ENCODE data around the gene CAMSAP1. TPM values are rescaled to one million over a fixed set of nuclear protein-coding genes. Genes with fewer than 3 reads are reported as not detected.
A peak's percentile ranks its signal among the peaks of the same experiment; 100 is the strongest.

CAMSAP1 gene
- total RNA-seq, 1 donor: 26.1 TPM

DNA sequence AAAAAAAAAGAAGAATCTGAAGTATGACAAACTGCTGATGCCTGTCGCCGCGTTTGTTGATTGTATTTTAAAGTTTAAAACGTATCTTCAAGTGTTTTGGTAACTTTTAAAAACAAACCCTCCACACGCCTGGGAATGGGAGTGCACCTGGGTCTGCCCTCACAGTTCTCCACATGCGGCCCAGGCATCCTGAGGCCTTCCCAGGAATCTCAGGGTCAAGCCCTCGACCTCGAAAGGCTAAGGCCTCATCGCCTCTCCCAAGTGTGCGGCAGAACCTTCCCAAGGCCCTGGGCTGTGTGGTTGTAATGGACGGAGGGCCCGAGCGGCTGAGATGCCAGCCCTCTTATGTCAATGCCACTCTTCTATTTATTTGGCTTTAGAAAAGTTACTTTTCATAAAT lies 94.4 kb downstream of the CAMSAP1 start:
- TF ChIP-seq CTCF (IDR thresholded peaks at IDR 0.05; ENCODE audit: extremely low read depth, low read depth, low read length): no peak
- Histone ChIP-seq H2AFZ (ENCODE audit: low read length) (no peak overlapping the region), H3K27me3 (ENCODE audit: insufficient read depth, low read length) (no peaks in the 10 kb centered on the region), H3K79me2 (ENCODE audit: insufficient read depth, low read length) (no peaks in the 10 kb centered on the region), H4K20me1 (ENCODE audit: insufficient read depth, low read length) (peaks cover 12% of the 10 kb centered on the region), H3K4me3 (ENCODE audit: insufficient read depth, low read length) (no peak overlapping the region), H3K9me3 (ENCODE audit: low read depth, low read length) (no peaks in the 10 kb centered on the region), H3K27ac (ENCODE audit: low read depth, low read length) (no peak overlapping the region), H3K4me2 (ENCODE audit: insufficient read depth, low read length) (no peak overlapping the region), H3K36me3 (ENCODE audit: insufficient read depth, low read length) (peaks cover 58% of the 10 kb centered on the region), H3K4me1 (ENCODE audit: insufficient read depth, low read length) (peaks cover 11% of the 10 kb centered on the region)
- DNase-seq (ENCODE audit: insufficient read length, low spot score, missing footprints): peak; percentile 63

GRCh38 chr9:135811801-135812200 lies 95.5 kb downstream of the CAMSAP1 start:
- Histone ChIP-seq H3K27ac (ENCODE audit: low read depth, low read length) (no peak overlapping the region), H3K36me3 (ENCODE audit: insufficient read depth, low read length) (peaks cover 54% of the 10 kb centered on the region), H3K79me2 (ENCODE audit: insufficient read depth, low read length) (no peaks in the 10 kb centered on the region), H3K4me1 (ENCODE audit: insufficient read depth, low read length) (peaks cover 11% of the 10 kb centered on the region), H4K20me1 (ENCODE audit: insufficient read depth, low read length) (peaks cover 18% of the 10 kb centered on the region), H3K4me3 (ENCODE audit: insufficient read depth, low read length) (no peak overlapping the region), H3K9me3 (ENCODE audit: low read depth, low read length) (no peaks in the 10 kb centered on the region), H2AFZ (ENCODE audit: low read length) (no peak overlapping the region), H3K27me3 (ENCODE audit: insufficient read depth, low read length) (no peaks in the 10 kb centered on the region), H3K4me2 (ENCODE audit: insufficient read depth, low read length) (no peak overlapping the region)
- DNase-seq (ENCODE audit: insufficient read length, low spot score, missing footprints): no peak
- TF ChIP-seq CTCF (IDR thresholded peaks at IDR 0.05; ENCODE audit: extremely low read depth, low read depth, low read length): no peak

- Histone ChIP-seq H3K9me3 (ENCODE audit: low read depth, low read length) (no peaks in the 10 kb centered on the region), H2AFZ (ENCODE audit: low read length) (no peak overlapping the region), H4K20me1 (ENCODE audit: insufficient read depth, low read length) (peaks cover 19% of the 10 kb centered on the region), H3K79me2 (ENCODE audit: insufficient read depth, low read length) (no peaks in the 10 kb centered on the region), H3K4me2 (ENCODE audit: insufficient read depth, low read length) (no peak overlapping the region), H3K27me3 (ENCODE audit: insufficient read depth, low read length) (no peaks in the 10 kb centered on the region), H3K27ac (ENCODE audit: low read depth, low read length) (no peak overlapping the region), H3K4me3 (ENCODE audit: insufficient read depth, low read length) (no peak overlapping the region), H3K4me1 (ENCODE audit: insufficient read depth, low read length) (peaks cover 11% of the 10 kb centered on the region), H3K36me3 (ENCODE audit: insufficient read depth, low read length) (peaks cover 46% of the 10 kb centered on the region)
- peak; percentile 23 for DNase-seq (ENCODE audit: insufficient read length, low spot score, missing footprints)
- TF ChIP-seq CTCF (IDR thresholded peaks at IDR 0.05; ENCODE audit: extremely low read depth, low read depth, low read length): no peak
Observed at GRCh38 chr9:135810806-135811575, 96.4 kb downstream of the CAMSAP1 start.

DNA sequence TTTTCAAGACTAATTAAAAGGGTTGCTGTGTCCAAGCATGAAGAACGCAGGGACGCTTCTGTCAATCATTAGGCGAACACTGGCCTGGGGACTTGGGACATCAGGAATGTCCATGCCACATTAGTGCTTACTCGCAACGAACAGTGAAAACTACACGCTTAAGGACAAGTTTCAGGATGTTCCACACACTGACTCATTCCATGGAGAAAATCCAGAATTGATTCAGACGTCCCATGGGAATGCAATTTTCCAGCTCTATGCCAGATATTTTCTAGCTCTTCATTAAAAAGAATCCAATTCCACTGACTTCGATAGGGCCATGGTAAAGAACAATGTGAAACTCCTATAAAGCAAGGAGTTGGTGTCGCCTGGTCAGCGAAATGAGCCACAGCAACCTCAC lies 98.2 kb downstream of the CAMSAP1 start:
- no peak overlapping the region for H3K27ac ChIP-seq (ENCODE audit: low read depth, low read length)
- peaks cover 19% of the 10 kb centered on the region for H3K4me1 ChIP-seq (ENCODE audit: insufficient read depth, low read length)
- H4K20me1 ChIP-seq (ENCODE audit: insufficient read depth, low read length): peaks cover 23% of the 10 kb centered on the region
- no peak for TF ChIP-seq CTCF (IDR thresholded peaks at IDR 0.05; ENCODE audit: extremely low read depth, low read depth, low read length)
- peak overlapping the region; percentile 4 for H3K4me2 ChIP-seq (ENCODE audit: insufficient read depth, low read length)
- no peaks in the 10 kb centered on the region for H3K9me3 ChIP-seq (ENCODE audit: low read depth, low read length)
- peaks cover 34% of the 10 kb centered on the region for H3K36me3 ChIP-seq (ENCODE audit: insufficient read depth, low read length)
- H3K79me2 ChIP-seq (ENCODE audit: insufficient read depth, low read length): no peaks in the 10 kb centered on the region
- DNase-seq (ENCODE audit: insufficient read length, low spot score, missing footprints): peak; percentile 88
- no peaks in the 10 kb centered on the region for H3K27me3 ChIP-seq (ENCODE audit: insufficient read depth, low read length)
- H3K4me3 ChIP-seq (ENCODE audit: insufficient read depth, low read length): no peak overlapping the region
- no peak overlapping the region for H2AFZ ChIP-seq (ENCODE audit: low read length)

Measured in osteoblast (primary cell).